H9 (cell line): ENCODE results near the gene NDUFA11. TPM values are rescaled to one million over a fixed set of nuclear protein-coding genes. Genes with fewer than 3 reads are reported as not detected.

Source experiments
- DNase-seq: peaks from one replicate; pipeline ENCODE4 v3.0.0-alpha.2; 2017
- H2AFZ ChIP-seq: one replicate; pipeline ENCODE4 v1.6.1; 2013; ENCODE audit warnings: mild to moderate bottlenecking, low read length, control low read depth, moderate library complexity
- H2AK5ac ChIP-seq: 2 replicates; pipeline ENCODE4 v1.6.1; 2013; ENCODE audit warnings: low read length, control low read depth, mixed read lengths; ENCODE audit not compliant: insufficient read length
- H2BK120ac ChIP-seq: one replicate; pipeline ENCODE4 v1.6.1; 2013; ENCODE audit warnings: low read depth, mild to moderate bottlenecking, low read length, control low read depth, inconsistent platforms; ENCODE audit not compliant: poor library complexity, severe bottlenecking
- H2BK12ac ChIP-seq: 2 replicates; pipeline ENCODE4 v1.6.1; 2013; ENCODE audit warnings: low read length, control low read depth, mixed read lengths, low read depth; ENCODE audit not compliant: insufficient read length
- H2BK15ac ChIP-seq: 2 replicates; pipeline ENCODE4 v1.6.1; 2013; ENCODE audit warnings: low read depth, low read length, control low read depth
- H2BK20ac ChIP-seq: one replicate; pipeline ENCODE4 v1.6.1; 2013; ENCODE audit warnings: low read depth, mild to moderate bottlenecking, low read length, control low read depth, inconsistent platforms; ENCODE audit not compliant: poor library complexity, severe bottlenecking
- H2BK5ac ChIP-seq: 2 replicates; pipeline ENCODE4 v1.6.1; 2013; ENCODE audit warnings: low read length, control low read depth, mixed read lengths; ENCODE audit not compliant: insufficient read length
- H3K14ac ChIP-seq: 2 replicates; pipeline ENCODE4 v1.6.1; 2013; ENCODE audit warnings: low read length, control low read depth; ENCODE audit not compliant: insufficient read depth
- H3K18ac ChIP-seq: 2 replicates; pipeline ENCODE4 v1.6.1; 2013; ENCODE audit warnings: low read depth, mild to moderate bottlenecking, mixed read lengths, low read length, control low read depth; ENCODE audit not compliant: insufficient read length
- H3K23ac ChIP-seq: 2 replicates; pipeline ENCODE4 v1.6.1; 2013; ENCODE audit warnings: low read length, control low read depth, mixed read lengths, low read depth; ENCODE audit not compliant: insufficient read length
- H3K23me2 ChIP-seq: 2 replicates; pipeline ENCODE4 v1.6.1; 2013; ENCODE audit warnings: low read depth, mild to moderate bottlenecking, mixed read lengths, low read length, control low read depth; ENCODE audit not compliant: insufficient read length, poor library complexity, severe bottlenecking
- H3K27ac ChIP-seq: 2 replicates; pipeline ENCODE4 v1.5.1; 2013; ENCODE audit warnings: low read length, control low read depth, mixed read lengths, low read depth; ENCODE audit not compliant: insufficient read length
- H3K27me3 ChIP-seq: 2 replicates; pipeline ENCODE4 v1.6.1; 2013; ENCODE audit warnings: low read length, control low read depth, inconsistent platforms; ENCODE audit not compliant: insufficient read depth
- H3K4ac ChIP-seq: 2 replicates; pipeline ENCODE4 v1.6.1; 2013; ENCODE audit warnings: low read depth, mild to moderate bottlenecking, control low read depth, inconsistent platforms, low read length, moderate library complexity
- H3K4me1 ChIP-seq: 2 replicates; pipeline ENCODE4 v1.6.1; 2013; ENCODE audit warnings: low read length, control low read depth, inconsistent platforms; ENCODE audit not compliant: insufficient read depth
- H3K4me2 ChIP-seq: 2 replicates; pipeline ENCODE4 v1.6.1; 2013; ENCODE audit warnings: low read length, control low read depth, mixed read lengths; ENCODE audit not compliant: insufficient read length, insufficient read depth
- H3K56ac ChIP-seq: 2 replicates; pipeline ENCODE4 v1.6.1; 2013; ENCODE audit warnings: low read depth, mild to moderate bottlenecking, mixed read lengths, low read length, control low read depth; ENCODE audit not compliant: insufficient read length
- H3K79me1 ChIP-seq: 2 replicates; pipeline ENCODE4 v1.6.1; 2013; ENCODE audit warnings: low read depth, mild to moderate bottlenecking, moderate library complexity, low read length, control low read depth, inconsistent platforms; ENCODE audit not compliant: insufficient read depth, poor library complexity, severe bottlenecking
- H3K79me2 ChIP-seq: 2 replicates; pipeline ENCODE4 v1.6.1; 2013; ENCODE audit warnings: low read length, control low read depth, inconsistent platforms; ENCODE audit not compliant: insufficient read depth
- H3K9ac ChIP-seq: 2 replicates; pipeline ENCODE4 v1.6.1; 2013; ENCODE audit warnings: low read length, control low read depth, mixed read lengths; ENCODE audit not compliant: insufficient read length; ENCODE audit errors: extremely low read depth
- H3K9me3 ChIP-seq: one replicate; pipeline ENCODE4 v1.6.1; 2013; ENCODE audit warnings: low read depth, low read length, inconsistent platforms; ENCODE audit not compliant: control insufficient read depth
- H3T11ph ChIP-seq: one replicate; pipeline ENCODE4 v1.6.1; 2013; ENCODE audit warnings: mild to moderate bottlenecking, low read length, control low read depth, inconsistent platforms
- H4K20me1 ChIP-seq: one replicate; pipeline ENCODE4 v1.6.1; 2013; ENCODE audit not compliant: control insufficient read depth, insufficient read length, insufficient read depth
- H4K5ac ChIP-seq: 2 replicates; pipeline ENCODE4 v1.6.1; 2013; ENCODE audit warnings: low read depth, mild to moderate bottlenecking, mixed read lengths, low read length, control low read depth; ENCODE audit not compliant: insufficient read length
- H4K8ac ChIP-seq: replicated peaks from 2 replicates; pipeline ENCODE4 v1.6.1; 2013; ENCODE audit warnings: low read length, control low read depth, mixed read lengths, low read depth; ENCODE audit not compliant: insufficient read length
- H4K91ac ChIP-seq: 2 replicates; pipeline ENCODE4 v1.6.1; 2013; ENCODE audit warnings: low read depth, mild to moderate bottlenecking, moderate library complexity, mixed read lengths, low read length, control low read depth; ENCODE audit not compliant: insufficient read length
- H3K27ac Mint-ChIP-seq, 3 experiments: 2 replicates in 2 of 3; 3 replicates in 1 of 3; pipeline ENCODE4 v1.8.0; 2020 to 2021; ENCODE audit warnings: mixed read lengths in 3 of 3, mild to moderate bottlenecking in 1 of 3, moderate library complexity in 1 of 3
- H3K27me3 Mint-ChIP-seq: 2 replicates; pipeline ENCODE4 v1.8.0; 2021; ENCODE audit warnings: low read depth, mild to moderate bottlenecking, moderate library complexity, mixed read lengths
- H3K36me3 Mint-ChIP-seq, 3 experiments: 2 replicates in 2 of 3; 3 replicates in 1 of 3; pipeline ENCODE4 v1.8.0; 2020 to 2021; ENCODE audit warnings: low read depth in 3 of 3, mixed read lengths in 3 of 3; ENCODE audit not compliant: insufficient read depth in 1 of 3
- H3K4me1 Mint-ChIP-seq, 2 experiments: 2 replicates each; pipeline ENCODE4 v1.8.0; 2020; ENCODE audit warnings: mixed read lengths in 2 of 2
- H3K4me3 Mint-ChIP-seq, 2 experiments: 2 replicates in 1 of 2; 3 replicates in 1 of 2; pipeline ENCODE4 v1.8.0; 2020 to 2021; ENCODE audit warnings: mild to moderate bottlenecking in 2 of 2, mixed read lengths in 2 of 2, moderate library complexity in 1 of 2
- H3K9me3 Mint-ChIP-seq, 2 experiments: 2 replicates in 1 of 2; 3 replicates in 1 of 2; pipeline ENCODE4 v1.8.0; 2020; ENCODE audit warnings: mild to moderate bottlenecking in 2 of 2, mixed read lengths in 2 of 2, moderate library complexity in 1 of 2
- CTCF ChIP-seq: fragments of 200-600 bp; sonication (generic); conservative IDR thresholded peaks from 3 replicates; pipeline ENCODE4 v1.8.0; 2021; ENCODE audit warnings: antibody characterized with exemption, mild to moderate bottlenecking
- WGBS: extraction: QIAGEN DNeasy Blood & Tissue Kit; methylation state at CpG from one replicate; pipeline ENCODE4 v1.1.7; 2013; ENCODE audit warnings: missing lambda C conversion rate, low lambda C conversion rate, mixed read lengths; ENCODE audit not compliant: insufficient read length; ENCODE audit errors: extremely low coverage; 5-methylcytosine and 5-hydroxymethylcytosine counted together
- total RNA-seq: library from RNA; stranded (reverse); gene quantifications from 2 replicates; pipeline ENCODE4 v1.2.1, GENCODE V29; 2021

The NDUFA11 gene
- total RNA-seq, 1 experiment from 2014 or later: 282 TPM

GRCh38 chr19:5933391-5934068 lies 29.9 kb upstream of the NDUFA11 start:
- no peak overlapping the region for H2AK5ac ChIP-seq
- H2BK120ac ChIP-seq: no peak overlapping the region
- no peak overlapping the region for H3K4ac ChIP-seq
- H3K9me3 ChIP-seq: no peaks in the 10 kb centered on the region
- no peak overlapping the region for H3K4me3 Mint-ChIP-seq
- TF ChIP-seq CTCF: no peak
- H3K27me3 ChIP-seq: no peaks in the 10 kb centered on the region
- H3K4me1 ChIP-seq: no peaks in the 10 kb centered on the region
- H4K91ac ChIP-seq: no peak overlapping the region
- no peak overlapping the region for H3T11ph ChIP-seq
- no peaks in the 10 kb centered on the region; the same call in 1 of the 2 replicates for H3K27me3 Mint-ChIP-seq
- H2BK20ac ChIP-seq: no peak overlapping the region
- peak overlapping the region in 2 of 3 experiments; percentile 44 to 45; a peak in 1 of 7 replicates for H3K27ac Mint-ChIP-seq
- no peak overlapping the region for H3K18ac ChIP-seq
- no peaks in the 10 kb centered on the region for H3K23me2 ChIP-seq
- H3K4me2 ChIP-seq: no peak overlapping the region
- H4K20me1 ChIP-seq: no peaks in the 10 kb centered on the region
- no peak overlapping the region for H3K56ac ChIP-seq
- H3K23ac ChIP-seq: no peak overlapping the region
- no peak overlapping the region for H3K9ac ChIP-seq
- DNase-seq: no peak
- WGBS: no CpG with 5 or more reads among the region's 20 CpGs
- no peak overlapping the region for H2BK15ac ChIP-seq
- no peak overlapping the region for H2BK12ac ChIP-seq
- peaks cover 0 to 5% of the 10 kb centered on the region in 2 experiments; a peak in 1 of 4 replicates for H3K4me1 Mint-ChIP-seq
- no peaks in the 10 kb centered on the region for H3K79me1 ChIP-seq
- peaks cover 11 to 69% (median 58%) of the 10 kb centered on the region in 3 experiments for H3K36me3 Mint-ChIP-seq
- no peak overlapping the region for H2AFZ ChIP-seq
- no peak overlapping the region for H4K8ac ChIP-seq
- no peaks in the 10 kb centered on the region for H3K79me2 ChIP-seq
- no peaks in the 10 kb centered on the region for H3K9me3 Mint-ChIP-seq
- H3K14ac ChIP-seq: no peak overlapping the region
- H2BK5ac ChIP-seq: no peak overlapping the region
- H4K5ac ChIP-seq: no peak overlapping the region
- H3K27ac ChIP-seq: no peak overlapping the region
